OCI-LY3 (cell line): Measurements from ENCODE around the gene SLC6A11.

Experiments
- EZH2phosphoT487 ChIP-seq: fragments of 200-600 bp; shearing (Covaris generic); IDR thresholded peaks from 2 replicates; pipeline ENCODE4 v1.6.1; 2018; ENCODE audit warnings: antibody characterized with exemption, mixed run types, low read depth
- TF ChIP-seq, protein P1 (sequence below): fragments of 200-600, 300-600 bp; sonication (generic); IDR thresholded peaks from 2 replicates; pipeline ENCODE4 v1.5.1; 2014; ENCODE audit warnings: antibody characterized with exemption, low read length, low read depth

DNA sequence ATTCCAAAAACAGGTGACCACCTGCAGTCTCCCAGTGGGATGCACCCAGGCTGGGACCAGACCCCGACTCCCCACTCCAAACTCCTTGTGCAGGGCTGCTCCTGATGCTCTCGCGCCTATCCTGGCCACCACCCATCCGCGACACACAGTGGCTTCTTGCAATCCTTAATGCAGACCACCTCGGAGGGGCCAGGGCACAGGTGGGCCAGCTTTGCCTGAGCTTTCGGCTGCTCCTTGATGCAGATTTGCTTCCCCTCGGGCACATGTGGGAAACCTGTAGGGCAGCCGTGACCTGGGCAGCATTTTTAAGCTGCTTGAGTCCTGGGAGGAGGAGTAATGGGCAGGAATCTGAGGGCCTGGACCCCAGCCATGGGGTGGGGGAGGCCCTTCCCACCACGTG, 18.9 kb downstream of the SLC6A11 start:
- TF ChIP-seq, protein P1, sequence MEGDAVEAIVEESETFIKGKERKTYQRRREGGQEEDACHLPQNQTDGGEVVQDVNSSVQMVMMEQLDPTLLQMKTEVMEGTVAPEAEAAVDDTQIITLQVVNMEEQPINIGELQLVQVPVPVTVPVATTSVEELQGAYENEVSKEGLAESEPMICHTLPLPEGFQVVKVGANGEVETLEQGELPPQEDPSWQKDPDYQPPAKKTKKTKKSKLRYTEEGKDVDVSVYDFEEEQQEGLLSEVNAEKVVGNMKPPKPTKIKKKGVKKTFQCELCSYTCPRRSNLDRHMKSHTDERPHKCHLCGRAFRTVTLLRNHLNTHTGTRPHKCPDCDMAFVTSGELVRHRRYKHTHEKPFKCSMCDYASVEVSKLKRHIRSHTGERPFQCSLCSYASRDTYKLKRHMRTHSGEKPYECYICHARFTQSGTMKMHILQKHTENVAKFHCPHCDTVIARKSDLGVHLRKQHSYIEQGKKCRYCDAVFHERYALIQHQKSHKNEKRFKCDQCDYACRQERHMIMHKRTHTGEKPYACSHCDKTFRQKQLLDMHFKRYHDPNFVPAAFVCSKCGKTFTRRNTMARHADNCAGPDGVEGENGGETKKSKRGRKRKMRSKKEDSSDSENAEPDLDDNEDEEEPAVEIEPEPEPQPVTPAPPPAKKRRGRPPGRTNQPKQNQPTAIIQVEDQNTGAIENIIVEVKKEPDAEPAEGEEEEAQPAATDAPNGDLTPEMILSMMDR, result no peak
- no peak for TF ChIP-seq EZH2phosphoT487
